GM08714 (cell line): ENCODE data around the gene OAS3.
"Not testable (repeated sequence)": the region's sequence is repeated elsewhere in the genome, so short reads cannot be mapped to it uniquely, and the experiment has no call there.

Experiments
- H3K4me3 ChIP-seq: fragments of 200-500 bp; sonication (Bioruptor generic); 2 replicates; pipeline ENCODE4 v1.5.1; 2014; ENCODE audit warnings: mild to moderate bottlenecking, low read length, inconsistent platforms
- ZNF274 ChIP-seq: IDR thresholded peaks from 2 replicates; pipeline ENCODE4 v1.6.1; 2012; ENCODE audit warnings: mild to moderate bottlenecking, low read depth, low read length

OAS3 gene

GRCh38 chr12:112977139-112977538, 38.9 kb downstream of the OAS3 start:
- no peak overlapping the region for H3K4me3 ChIP-seq
- no peak for TF ChIP-seq ZNF274

- TF ChIP-seq ZNF274 = no peak
- H3K4me3 ChIP-seq = peak overlapping the region; percentile 61; the same call in 1 of the 2 replicates
Observed at GRCh38 chr12:112977641-112978040, 39.4 kb downstream of the OAS3 start.

GRCh38 chr12:112978163-112979040, 40.1 kb downstream of the OAS3 start, which contains the start of gene OAS2:
OAS2 (plus strand) TSS chr12:112978519; CDS start chr12:112978609, 90 bp downstream.
- no peak for TF ChIP-seq ZNF274
- H3K4me3 ChIP-seq = peak within 1 kb of the TSS; percentile 96

GRCh38 chr12:112979041-112979680, 40.9 kb downstream of the OAS3 start:
- H3K4me3 ChIP-seq = peak overlapping the region; percentile 96
- no peak for TF ChIP-seq ZNF274

GRCh38 chr12:112980491-112981158, 42.4 kb downstream of the OAS3 start:
- no peak for TF ChIP-seq ZNF274
- peak overlapping the region; percentile 42; the same call in 1 of the 2 replicates for H3K4me3 ChIP-seq

GRCh38 chr12:112985642-112986290, 47.5 kb downstream of the OAS3 start:
- H3K4me3 ChIP-seq = no peak overlapping the region
- no peak for TF ChIP-seq ZNF274

- no peak for TF ChIP-seq ZNF274
Observed at GRCh38 chr12:112986291-112986800, 48.1 kb downstream of the OAS3 start.

GRCh38 chr12:112987561-112987960, 49.3 kb downstream of the OAS3 start:
- H3K4me3 ChIP-seq = no peak overlapping the region
- no peak for TF ChIP-seq ZNF274

More at GRCh38 chr12:112986291-112986800, 48.1 kb downstream of the OAS3 start:
- H3K4me3 ChIP-seq = no peak overlapping the region

- TF ChIP-seq ZNF274 = no peak
- no peak overlapping the region for H3K4me3 ChIP-seq
Observed at GRCh38 chr12:112988224-112988623, 50.0 kb downstream of the OAS3 start.

- H3K4me3 ChIP-seq = not testable (repeated sequence)
Observed at GRCh38 chr12:112988823-112989385, 50.6 kb downstream of the OAS3 start.

- TF ChIP-seq ZNF274 = no peak
Observed at GRCh38 chr12:112989806-112990205, 51.5 kb downstream of the OAS3 start.

GRCh38 chr12:112992541-112993398, 54.5 kb downstream of the OAS3 start:
- TF ChIP-seq ZNF274 = no peak
- H3K4me3 ChIP-seq = no peak overlapping the region

More at GRCh38 chr12:112989806-112990205, 51.5 kb downstream of the OAS3 start:
- no peak overlapping the region for H3K4me3 ChIP-seq

- H3K4me3 ChIP-seq = no peak overlapping the region
- TF ChIP-seq ZNF274 = no peak
Observed at GRCh38 chr12:112995008-112995407, 56.7 kb downstream of the OAS3 start.
